GM13976 (cell line): ENCODE results near the gene CHI3L1.

Experiments
- DNase-seq: peaks from one replicate; pipeline ENCODE4 v3.0.0; 2012; ENCODE audit warnings: low spot score
- in situ Hi-C: fragments of 300-500 bp; cut with MboI; formaldehyde crosslinking; loops from one replicate; pipeline ENCODE4 v1.12.0; 2022; ENCODE audit warnings: low sequenced_read_pairs, mixed read lengths, inconsistent platforms; ENCODE audit not compliant: unreplicated experiment
- TF ChIP-seq, protein P1 (sequence below): IDR thresholded peaks from 2 replicates; pipeline ENCODE4 v1.5.1; 2012; ENCODE audit warnings: borderline replicate concordance, mild to moderate bottlenecking; ENCODE audit not compliant: insufficient read depth; ENCODE audit errors: extremely low read depth, missing control alignments, control extremely low read depth

CHI3L1 gene

DNA sequence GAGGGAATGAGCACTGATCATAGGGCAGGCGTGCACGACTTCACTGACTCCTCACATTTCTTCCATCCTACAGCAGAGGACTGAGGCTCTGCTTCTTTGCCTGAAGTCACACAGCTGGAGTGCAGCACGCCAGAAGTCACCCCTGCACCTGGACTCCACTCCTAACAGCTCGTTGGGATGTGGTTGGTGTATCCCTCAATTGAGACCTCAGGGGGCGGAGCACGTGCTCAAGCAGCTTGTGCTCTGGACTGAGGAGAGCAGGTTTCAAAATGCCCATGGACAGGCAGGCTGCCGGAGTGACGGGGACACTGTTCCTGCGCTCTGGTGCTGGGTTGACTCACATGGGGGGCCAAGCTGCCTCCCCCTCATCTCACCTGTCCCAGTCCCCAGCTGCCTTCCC lies 29.1 kb upstream of the CHI3L1 start:
- in situ Hi-C loops, result loop anchor here (5.0 kb wide), 1 partner anchor 173 kb away; no protein-coding TSS in a partner anchor
- no peak for DNase-seq
- TF ChIP-seq, protein P1, sequence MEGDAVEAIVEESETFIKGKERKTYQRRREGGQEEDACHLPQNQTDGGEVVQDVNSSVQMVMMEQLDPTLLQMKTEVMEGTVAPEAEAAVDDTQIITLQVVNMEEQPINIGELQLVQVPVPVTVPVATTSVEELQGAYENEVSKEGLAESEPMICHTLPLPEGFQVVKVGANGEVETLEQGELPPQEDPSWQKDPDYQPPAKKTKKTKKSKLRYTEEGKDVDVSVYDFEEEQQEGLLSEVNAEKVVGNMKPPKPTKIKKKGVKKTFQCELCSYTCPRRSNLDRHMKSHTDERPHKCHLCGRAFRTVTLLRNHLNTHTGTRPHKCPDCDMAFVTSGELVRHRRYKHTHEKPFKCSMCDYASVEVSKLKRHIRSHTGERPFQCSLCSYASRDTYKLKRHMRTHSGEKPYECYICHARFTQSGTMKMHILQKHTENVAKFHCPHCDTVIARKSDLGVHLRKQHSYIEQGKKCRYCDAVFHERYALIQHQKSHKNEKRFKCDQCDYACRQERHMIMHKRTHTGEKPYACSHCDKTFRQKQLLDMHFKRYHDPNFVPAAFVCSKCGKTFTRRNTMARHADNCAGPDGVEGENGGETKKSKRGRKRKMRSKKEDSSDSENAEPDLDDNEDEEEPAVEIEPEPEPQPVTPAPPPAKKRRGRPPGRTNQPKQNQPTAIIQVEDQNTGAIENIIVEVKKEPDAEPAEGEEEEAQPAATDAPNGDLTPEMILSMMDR, result no peak

DNA sequence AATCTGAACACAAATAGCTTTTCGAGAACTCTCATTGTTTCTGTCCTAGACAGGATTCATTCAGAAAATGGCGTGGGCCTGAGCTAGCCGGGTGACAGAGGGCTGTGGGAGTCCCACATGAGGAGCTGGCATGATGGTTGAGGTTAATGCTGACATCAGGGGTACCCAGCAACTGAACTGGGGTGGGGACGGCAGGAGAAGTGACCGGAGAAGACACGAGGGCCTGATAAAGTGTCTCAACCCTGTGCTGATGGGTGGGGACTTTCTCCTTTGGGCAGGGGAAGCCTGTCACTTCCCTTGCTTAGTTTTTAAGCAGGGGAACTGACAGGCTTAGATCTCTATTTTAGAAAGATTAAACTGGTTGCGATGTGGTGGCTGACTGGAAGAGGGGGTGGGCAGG lies 28.4 kb upstream of the CHI3L1 start:
- no peak for DNase-seq
- TF ChIP-seq, protein P1, result no peak
- in situ Hi-C loops, result loop anchor here (5.0 kb wide), 1 partner anchor 173 kb away; no protein-coding TSS in a partner anchor

DNA sequence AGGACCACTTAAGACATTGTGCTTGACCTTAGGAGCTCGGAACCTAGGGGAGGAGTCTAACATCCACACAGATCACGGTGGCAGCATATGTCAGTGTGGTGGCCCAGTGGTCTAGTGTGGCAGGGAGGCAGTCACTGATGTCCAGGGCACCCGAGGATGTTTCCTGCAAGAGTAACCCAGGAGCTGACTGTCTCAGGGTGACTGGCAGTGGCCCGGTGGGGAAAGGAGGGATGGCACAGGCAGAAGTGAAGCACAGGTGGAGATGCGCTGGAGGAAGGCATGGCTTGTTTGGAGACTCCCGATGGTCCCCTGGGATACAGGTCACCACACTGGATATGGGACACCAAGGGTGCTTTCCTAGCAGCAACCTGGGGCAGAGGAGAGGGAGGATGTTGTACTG lies 26.6 kb upstream of the CHI3L1 start:
- no peak for DNase-seq
- TF ChIP-seq, protein P1, result no peak
- in situ Hi-C loops, result no loop called here

DNA sequence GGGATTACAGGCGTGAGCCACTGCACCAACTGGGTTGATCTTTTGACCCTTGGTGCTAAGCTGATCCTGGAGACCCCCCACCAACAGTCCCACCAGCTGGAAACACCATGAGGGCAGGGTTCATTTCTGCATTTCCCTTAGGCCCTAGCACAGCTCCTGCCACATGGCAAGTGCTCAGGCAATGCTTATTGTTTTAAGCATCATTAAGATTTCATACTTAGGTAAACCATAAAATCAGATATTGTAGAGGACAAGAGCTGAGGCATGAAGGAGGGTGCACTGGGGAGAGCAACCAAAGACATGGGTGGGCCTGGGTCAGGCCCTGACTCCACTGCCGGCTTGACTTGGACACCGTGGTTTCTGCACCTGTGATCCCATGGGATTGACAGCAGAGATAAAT lies 25.3 kb upstream of the CHI3L1 start:
- no peak for DNase-seq
- in situ Hi-C loops, result no loop called here
- TF ChIP-seq, protein P1, result no peak

DNA sequence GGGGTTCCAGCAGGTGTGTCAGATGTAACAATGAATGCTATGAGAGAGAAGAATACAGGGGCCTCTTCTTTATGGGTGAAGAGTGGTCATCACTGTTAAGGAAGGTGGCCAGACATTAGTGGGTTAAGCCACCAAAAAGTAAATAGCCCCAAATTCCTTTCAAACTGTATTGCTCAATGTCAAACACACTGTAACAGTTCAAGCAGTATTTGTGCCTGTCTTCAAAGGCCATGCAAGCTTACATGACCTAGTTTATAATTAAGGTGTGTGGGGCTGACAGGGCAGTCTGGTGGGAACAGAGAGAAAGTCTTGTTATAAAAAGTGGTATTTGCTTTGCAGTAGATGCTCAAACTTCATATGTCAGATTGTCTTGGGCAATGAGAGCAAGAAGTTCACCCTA lies 24.5 kb upstream of the CHI3L1 start:
- TF ChIP-seq, protein P1, result no peak
- in situ Hi-C loops, result no loop called here
- DNase-seq, result no peak

DNA sequence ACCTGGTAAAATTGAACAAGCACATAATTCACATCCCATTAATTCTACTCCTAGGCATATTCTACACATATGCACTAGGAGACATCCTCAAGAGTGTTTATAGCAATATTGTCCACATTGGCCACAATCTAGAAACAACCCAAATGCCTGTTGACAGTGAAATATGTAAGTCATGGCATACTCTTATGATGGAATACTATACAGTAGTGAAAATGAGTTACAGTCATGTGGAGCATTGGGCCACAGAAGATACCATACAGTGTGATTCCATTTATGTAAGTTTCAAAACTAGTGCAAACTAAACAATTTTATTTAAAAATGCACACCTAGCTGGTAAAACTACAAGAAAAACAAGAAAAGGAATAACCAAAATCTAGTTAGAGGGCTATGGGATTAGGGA lies 23.8 kb upstream of the CHI3L1 start:
- TF ChIP-seq, protein P1, result no peak
- no peak for DNase-seq
- in situ Hi-C loops, result no loop called here

DNA sequence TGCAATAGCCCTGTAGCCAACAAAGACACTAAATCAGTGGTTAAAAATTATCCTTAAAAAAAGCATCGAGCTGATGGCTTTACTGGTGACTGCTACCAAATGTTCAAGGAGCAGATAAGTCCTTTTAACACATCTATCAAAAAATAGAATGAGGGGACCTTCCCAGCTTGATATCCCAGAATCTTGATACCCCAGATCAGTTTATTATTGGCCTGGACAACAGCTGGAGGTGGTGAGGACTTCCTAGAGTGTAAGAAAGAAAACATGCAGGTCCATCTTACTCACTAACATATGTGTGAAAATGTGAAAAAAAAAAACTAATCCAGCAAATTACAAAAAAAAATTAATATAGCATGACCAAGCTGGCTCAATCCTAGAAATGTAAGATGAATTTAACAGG lies 21.7 kb upstream of the CHI3L1 start:
- TF ChIP-seq, protein P1, result no peak
- no peak for DNase-seq
- in situ Hi-C loops, result no loop called here
